Keratinocyte (primary cell): ENCODE measurements around the gene SLC44A3. TPM values are rescaled to one million over a fixed set of nuclear protein-coding genes. Genes with fewer than 3 reads are reported as not detected.

Experiments used
- DNase-seq: peaks from one replicate; pipeline ENCODE4 v3.0.0-alpha.2; 2011; ENCODE audit warnings: low read depth, missing footprints, low spot score
- FAIRE-seq: peaks from 2 replicates; lab custom pipeline; 2011; peaks lifted over from hg19 to GRCh38; lab: Jason Lieb, UNC
- H2AFZ ChIP-seq: 2 replicates; pipeline ENCODE4 v1.6.0; 2012; ENCODE audit warnings: low read length, control low read depth, inconsistent platforms; ENCODE audit not compliant: control insufficient read depth
- H3K27ac ChIP-seq: 2 replicates; pipeline ENCODE4 v1.5.1; 2011; ENCODE audit warnings: low read length; ENCODE audit not compliant: control insufficient read depth, insufficient read depth
- H3K27me3 ChIP-seq: 3 replicates; pipeline ENCODE4 v1.6.0; 2011; ENCODE audit warnings: low read length; ENCODE audit not compliant: control insufficient read depth, insufficient read depth; ENCODE audit errors: extremely low read depth
- H3K36me3 ChIP-seq, 2 experiments: 2 replicates in 1 of 2; 3 replicates in 1 of 2; pipeline ENCODE4 v1.5.1; 2011; ENCODE audit warnings: low read length in 2 of 2, mild to moderate bottlenecking in 1 of 2; ENCODE audit not compliant: control insufficient read depth in 2 of 2, insufficient read depth in 2 of 2; ENCODE audit errors: extremely low read depth in 1 of 2
- H3K4me1 ChIP-seq: 3 replicates; pipeline ENCODE4 v1.5.1; 2011; ENCODE audit warnings: low read length; ENCODE audit not compliant: control insufficient read depth, insufficient read depth; ENCODE audit errors: extremely low read depth
- H3K4me2 ChIP-seq: 3 replicates; pipeline ENCODE4 v1.6.0; 2011; ENCODE audit warnings: low read depth, low read length; ENCODE audit not compliant: control insufficient read depth, insufficient read depth; ENCODE audit errors: extremely low read depth
- H3K4me3 ChIP-seq, 3 experiments: fragments of 200-600 bp in 1 of 3; sonication (generic) in 1 of 3; 2 replicates in 2 of 3; 3 replicates in 1 of 3; pipeline ENCODE4 v1.5.1; 2011 to 2016; ENCODE audit warnings: low read length in 3 of 3, mild to moderate bottlenecking in 3 of 3, control low read depth in 2 of 3, inconsistent platforms in 1 of 3, low read depth in 1 of 3, mixed read lengths in 1 of 3, mixed run types in 1 of 3, moderate library complexity in 1 of 3; ENCODE audit not compliant: control insufficient read depth in 2 of 3, insufficient read depth in 2 of 3; ENCODE audit errors: extremely low read depth in 1 of 3
- H3K79me2 ChIP-seq: 2 replicates; pipeline ENCODE4 v1.6.0; 2012; ENCODE audit warnings: low read length; ENCODE audit not compliant: control insufficient read depth, insufficient read depth
- H3K9ac ChIP-seq: 3 replicates; pipeline ENCODE4 v1.6.0; 2011; ENCODE audit warnings: low read length; ENCODE audit not compliant: control insufficient read depth, insufficient read depth; ENCODE audit errors: extremely low read depth
- H3K9me1 ChIP-seq: 3 replicates; pipeline ENCODE4 v1.6.0; 2011; ENCODE audit warnings: low read length; ENCODE audit not compliant: control insufficient read depth, insufficient read depth; ENCODE audit errors: extremely low read depth
- H3K9me3 ChIP-seq: 2 replicates; pipeline ENCODE4 v1.5.1; 2012; ENCODE audit warnings: low read depth, low read length; ENCODE audit not compliant: control insufficient read depth
- H4K20me1 ChIP-seq: 3 replicates; pipeline ENCODE4 v1.6.0; 2011; ENCODE audit warnings: low read length; ENCODE audit not compliant: control insufficient read depth, insufficient read depth; ENCODE audit errors: extremely low read depth
- EZH2 ChIP-seq: IDR thresholded peaks from one replicate; pipeline ENCODE4 v1.6.1; 2012; ENCODE audit warnings: inconsistent platforms, mild to moderate bottlenecking, low read length, moderate library complexity
- dilution Hi-C: fragments of 300-500 bp; cut with MboI; formaldehyde crosslinking; loops from one replicate; pipeline ENCODE4 v1.7.0; 2020; ENCODE audit warnings: low sequenced_read_pairs; ENCODE audit not compliant: extremely low pct_ligation_motif_present
- polyA plus RNA-seq, 5 experiments: library from polyadenylated mRNA; depleted of rRNA in 3 of 5; stranded (reverse) in 3 of 5; stranded (forward) in 1 of 5; unstranded in 1 of 5; fragments of >200 nt; gene quantifications; 1 replicate in 1 of 5; 2 replicates in 3 of 5; 3 replicates in 1 of 5; pipeline versions ENCODE4 v1.2.1 to v1.2.3, GENCODE V29; 2011 to 2012; ENCODE audit warnings: missing spikeins in 2 of 5, low read depth in 1 of 5, low replicate concordance in 1 of 5
- TF ChIP-seq, protein P1 (sequence below), 3 experiments: IDR thresholded peaks in 1 of 3; conservative IDR thresholded peaks in 1 of 3; optimal IDR thresholded peaks in 1 of 3; 2 replicates in 2 of 3; 3 replicates in 1 of 3; pipeline versions ENCODE3 to v1.5.1; 2011; ENCODE audit warnings: low read length in 3 of 3, mild to moderate bottlenecking in 3 of 3, moderate library complexity in 2 of 3, control low read depth in 1 of 3, inconsistent platforms in 1 of 3; ENCODE audit not compliant: insufficient read depth in 2 of 3; ENCODE audit errors: extremely low read depth in 1 of 3

SLC44A3 gene
- polyA plus RNA-seq, 1 donor (not counting 4 experiments of a cell fraction or from before 2014, with no cell fraction given) = 7.3 TPM

DNA sequence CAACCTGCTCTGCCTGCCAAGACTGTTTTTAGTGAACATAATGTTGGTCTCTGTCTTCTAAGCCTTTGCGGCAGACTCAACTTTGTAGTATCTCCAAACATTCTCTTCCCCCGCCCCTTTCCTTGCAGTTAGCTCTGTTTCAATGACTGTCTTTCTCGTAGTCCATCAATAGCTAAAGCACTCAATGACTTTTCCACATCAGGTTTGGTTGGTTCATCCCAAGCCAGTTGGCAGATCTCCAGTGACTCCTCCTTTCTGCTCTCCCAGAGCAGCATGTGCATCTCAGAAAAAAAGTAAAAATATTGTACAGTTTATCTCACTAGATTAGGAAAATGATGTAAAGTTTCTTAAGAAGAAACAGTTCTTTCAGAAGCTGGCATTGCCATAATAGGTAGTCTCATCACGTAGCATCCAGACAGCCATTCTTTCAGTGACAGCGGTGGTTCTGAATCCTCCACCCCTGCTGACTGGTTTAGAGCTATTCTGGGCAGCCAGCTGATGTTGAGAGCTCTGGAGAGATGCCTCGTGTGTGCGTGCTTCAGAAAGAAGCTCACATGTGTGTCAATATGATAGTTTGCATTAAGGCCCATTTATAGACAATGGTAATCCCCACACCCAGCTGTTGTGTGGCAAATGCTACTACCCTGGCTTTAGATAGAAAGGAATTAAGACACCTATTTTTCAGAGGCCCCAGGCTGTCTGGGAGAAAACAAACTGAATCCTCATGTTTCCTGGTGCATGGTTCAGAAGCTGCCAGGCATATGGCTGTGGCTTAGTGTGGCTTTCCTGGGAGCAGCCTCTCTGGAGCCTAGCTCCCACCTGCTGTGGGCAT, 53.6 kb downstream of the SLC44A3 start:
- H3K36me3 ChIP-seq = no peaks in the 10 kb centered on the region
- no peak overlapping the region for H3K27ac ChIP-seq
- TF ChIP-seq, protein P1, sequence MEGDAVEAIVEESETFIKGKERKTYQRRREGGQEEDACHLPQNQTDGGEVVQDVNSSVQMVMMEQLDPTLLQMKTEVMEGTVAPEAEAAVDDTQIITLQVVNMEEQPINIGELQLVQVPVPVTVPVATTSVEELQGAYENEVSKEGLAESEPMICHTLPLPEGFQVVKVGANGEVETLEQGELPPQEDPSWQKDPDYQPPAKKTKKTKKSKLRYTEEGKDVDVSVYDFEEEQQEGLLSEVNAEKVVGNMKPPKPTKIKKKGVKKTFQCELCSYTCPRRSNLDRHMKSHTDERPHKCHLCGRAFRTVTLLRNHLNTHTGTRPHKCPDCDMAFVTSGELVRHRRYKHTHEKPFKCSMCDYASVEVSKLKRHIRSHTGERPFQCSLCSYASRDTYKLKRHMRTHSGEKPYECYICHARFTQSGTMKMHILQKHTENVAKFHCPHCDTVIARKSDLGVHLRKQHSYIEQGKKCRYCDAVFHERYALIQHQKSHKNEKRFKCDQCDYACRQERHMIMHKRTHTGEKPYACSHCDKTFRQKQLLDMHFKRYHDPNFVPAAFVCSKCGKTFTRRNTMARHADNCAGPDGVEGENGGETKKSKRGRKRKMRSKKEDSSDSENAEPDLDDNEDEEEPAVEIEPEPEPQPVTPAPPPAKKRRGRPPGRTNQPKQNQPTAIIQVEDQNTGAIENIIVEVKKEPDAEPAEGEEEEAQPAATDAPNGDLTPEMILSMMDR (optimal IDR thresholded peaks at IDR 0.05 in 1 of 3, IDR thresholded peaks at IDR 0.05 in 1 of 3, conservative IDR thresholded peaks at IDR 0.05 in 1 of 3; ENCODE audit: extremely low read depth in 1 of 3, insufficient read depth in 2 of 3, low read length in 3 of 3) = no peak
- no peak for TF ChIP-seq EZH2
- H3K27me3 ChIP-seq = no peaks in the 10 kb centered on the region
- no peak overlapping the region for H3K9ac ChIP-seq
- H3K9me3 ChIP-seq = no peaks in the 10 kb centered on the region
- no peaks in the 10 kb centered on the region for H3K79me2 ChIP-seq
- no peak overlapping the region for H2AFZ ChIP-seq
- DNase-seq (no peak), FAIRE-seq (peak; percentile 86)
- no peaks in the 10 kb centered on the region for H3K9me1 ChIP-seq
- H3K4me1 ChIP-seq = peaks cover 26% of the 10 kb centered on the region
- H4K20me1 ChIP-seq = no peaks in the 10 kb centered on the region
- no peak overlapping the region for H3K4me2 ChIP-seq
- no peak overlapping the region for H3K4me3 ChIP-seq
- dilution Hi-C loops = no loop called here

DNA sequence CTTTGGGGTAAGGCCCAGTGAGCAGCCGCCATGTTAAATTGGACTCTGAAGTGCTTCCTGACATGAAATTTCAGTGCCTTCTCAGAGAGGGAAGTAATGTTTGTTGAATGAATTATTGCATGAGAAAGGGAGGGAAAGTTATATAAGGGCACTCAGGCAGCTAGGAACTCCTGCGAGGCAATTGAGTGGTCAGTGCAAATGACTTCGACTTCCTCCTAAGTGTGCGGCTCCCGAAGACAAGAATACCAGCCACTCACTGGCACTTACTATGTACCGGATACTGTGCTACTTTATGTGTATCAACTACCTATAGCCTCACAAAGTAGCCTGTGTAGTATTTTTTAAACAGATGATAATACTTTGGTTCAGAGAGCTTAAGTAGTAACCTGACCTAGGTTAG, 54.3 kb downstream of the SLC44A3 start:
- DNase-seq = no peak
- H3K9me3 ChIP-seq = no peaks in the 10 kb centered on the region
- no peak overlapping the region for H2AFZ ChIP-seq
- H3K79me2 ChIP-seq = no peaks in the 10 kb centered on the region
- dilution Hi-C loops = no loop called here
- no peaks in the 10 kb centered on the region for H3K9me1 ChIP-seq
- H3K36me3 ChIP-seq = no peaks in the 10 kb centered on the region
- no peaks in the 10 kb centered on the region for H3K27me3 ChIP-seq
- H4K20me1 ChIP-seq = no peaks in the 10 kb centered on the region
- no peak for FAIRE-seq
- H3K4me1 ChIP-seq = peaks cover 26% of the 10 kb centered on the region
- no peak for TF ChIP-seq EZH2
- TF ChIP-seq, protein P1 (optimal IDR thresholded peaks at IDR 0.05 in 1 of 3, IDR thresholded peaks at IDR 0.05 in 1 of 3, conservative IDR thresholded peaks at IDR 0.05 in 1 of 3; ENCODE audit: extremely low read depth in 1 of 3, insufficient read depth in 2 of 3, low read length in 3 of 3) = no peak
- no peak overlapping the region for H3K9ac ChIP-seq
- no peak overlapping the region for H3K4me2 ChIP-seq
- H3K4me3 ChIP-seq = no peak overlapping the region
- H3K27ac ChIP-seq = no peak overlapping the region
